Measurements from ENCODE around the gene KCNH8.

The KCNH8 gene

GRCh38 chr3:19396726-19397125, 248.4 kb downstream of the KCNH8 start:
- H3K9me3 Mint-ChIP-seq, result no peaks in the 10 kb centered on the region
- H3K4me3 Mint-ChIP-seq, result no peak overlapping the region
- H3K27me3 Mint-ChIP-seq, result no peaks in the 10 kb centered on the region
- intact Hi-C loops (cut with micrococcal nuclease), result no loop called here
- H3K36me3 Mint-ChIP-seq (ENCODE audit: low read depth), result no peaks in the 10 kb centered on the region
- no peaks in the 10 kb centered on the region for H3K4me1 Mint-ChIP-seq (ENCODE audit: low read depth)
- no peak overlapping the region for H3K27ac Mint-ChIP-seq

DNA sequence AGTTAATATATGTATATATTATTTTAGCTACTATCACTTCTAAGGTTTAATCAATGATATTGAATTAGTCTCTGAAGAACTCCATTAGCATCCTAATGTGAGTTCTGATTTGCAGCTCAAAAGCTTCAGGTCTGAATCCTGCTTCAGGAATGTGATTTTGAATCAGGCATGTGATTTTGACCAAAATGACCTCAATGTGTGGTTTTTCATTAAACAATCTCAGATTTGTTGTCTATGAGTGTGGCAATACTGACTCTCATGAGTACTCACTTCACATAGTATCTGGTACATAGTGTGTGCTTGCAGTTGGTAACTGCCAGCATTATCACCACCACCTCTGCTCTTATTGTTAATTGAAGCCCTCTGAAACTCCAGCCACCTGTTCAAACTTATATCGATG, 251.0 kb downstream of the KCNH8 start:
- H3K4me3 Mint-ChIP-seq, result no peak overlapping the region
- H3K36me3 Mint-ChIP-seq (ENCODE audit: low read depth), result no peaks in the 10 kb centered on the region
- no peaks in the 10 kb centered on the region for H3K4me1 Mint-ChIP-seq (ENCODE audit: low read depth)
- H3K27me3 Mint-ChIP-seq, result no peaks in the 10 kb centered on the region
- no peaks in the 10 kb centered on the region for H3K9me3 Mint-ChIP-seq
- H3K27ac Mint-ChIP-seq, result no peak overlapping the region
- intact Hi-C loops (cut with micrococcal nuclease), result no loop called here

GRCh38 chr3:19399836-19400235, 251.5 kb downstream of the KCNH8 start:
- Mint-ChIP-seq H3K27me3 (no peaks in the 10 kb centered on the region), H3K27ac (no peak overlapping the region), H3K4me1 (ENCODE audit: low read depth) (no peaks in the 10 kb centered on the region), H3K4me3 (no peak overlapping the region), H3K36me3 (ENCODE audit: low read depth) (no peaks in the 10 kb centered on the region), H3K9me3 (no peaks in the 10 kb centered on the region)
- intact Hi-C loops (cut with micrococcal nuclease), result no loop called here

GRCh38 chr3:19420159-19420558, 271.8 kb downstream of the KCNH8 start:
- no peak overlapping the region for H3K27ac Mint-ChIP-seq
- no peak overlapping the region for H3K4me3 Mint-ChIP-seq
- H3K9me3 Mint-ChIP-seq, result peaks cover 1% of the 10 kb centered on the region
- no peaks in the 10 kb centered on the region for H3K27me3 Mint-ChIP-seq
- intact Hi-C loops (cut with micrococcal nuclease), result no loop called here
- H3K36me3 Mint-ChIP-seq (ENCODE audit: low read depth), result no peaks in the 10 kb centered on the region
- H3K4me1 Mint-ChIP-seq (ENCODE audit: low read depth), result no peaks in the 10 kb centered on the region

- no peaks in the 10 kb centered on the region for H3K36me3 Mint-ChIP-seq (ENCODE audit: low read depth)
These were observed 277.5 kb downstream of the KCNH8 start for GRCh38 chr3:19425825-19426224.

GRCh38 chr3:19427422-19428149, 279.3 kb downstream of the KCNH8 start:
- H3K27ac Mint-ChIP-seq, result no peak overlapping the region
- no peaks in the 10 kb centered on the region for H3K4me1 Mint-ChIP-seq (ENCODE audit: low read depth)
- intact Hi-C loops (cut with micrococcal nuclease), result no loop called here
- no peak overlapping the region for H3K4me3 Mint-ChIP-seq
- H3K36me3 Mint-ChIP-seq (ENCODE audit: low read depth), result no peaks in the 10 kb centered on the region
- H3K27me3 Mint-ChIP-seq, result no peaks in the 10 kb centered on the region
- peaks cover 19% of the 10 kb centered on the region for H3K9me3 Mint-ChIP-seq

More at GRCh38 chr3:19425825-19426224, 277.5 kb downstream of the KCNH8 start:
- H3K4me3 Mint-ChIP-seq, result no peak overlapping the region
- intact Hi-C loops (cut with micrococcal nuclease), result no loop called here
- H3K4me1 Mint-ChIP-seq (ENCODE audit: low read depth), result no peaks in the 10 kb centered on the region
- no peaks in the 10 kb centered on the region for H3K27me3 Mint-ChIP-seq
- H3K9me3 Mint-ChIP-seq, result peaks cover 19% of the 10 kb centered on the region
- H3K27ac Mint-ChIP-seq, result no peak overlapping the region

DNA sequence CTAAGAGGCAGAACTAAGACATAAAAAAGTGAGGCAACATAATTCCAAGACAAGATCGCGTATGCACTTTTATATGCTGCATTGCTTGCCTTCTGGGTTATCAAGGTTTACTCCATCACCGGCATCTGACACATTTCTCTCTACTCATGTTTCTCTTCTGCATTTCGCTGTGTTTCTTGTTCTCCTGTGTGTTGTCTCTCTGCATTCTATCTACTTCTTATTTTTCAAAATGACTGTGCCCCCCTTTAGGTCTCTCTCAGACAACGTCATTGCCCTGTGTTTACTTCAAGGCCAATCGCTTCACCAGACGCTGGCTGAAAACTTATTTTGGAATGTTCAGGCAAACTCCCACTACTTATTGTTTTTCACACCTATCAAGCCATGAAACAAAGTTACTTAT, 280.4 kb downstream of the KCNH8 start:
- Mint-ChIP-seq H3K4me3 (no peak overlapping the region), H3K9me3 (peaks cover 19% of the 10 kb centered on the region), H3K27me3 (no peaks in the 10 kb centered on the region), H3K4me1 (ENCODE audit: low read depth) (no peaks in the 10 kb centered on the region), H3K36me3 (ENCODE audit: low read depth) (no peaks in the 10 kb centered on the region), H3K27ac (no peak overlapping the region)
- intact Hi-C loops (cut with micrococcal nuclease), result no loop called here

DNA sequence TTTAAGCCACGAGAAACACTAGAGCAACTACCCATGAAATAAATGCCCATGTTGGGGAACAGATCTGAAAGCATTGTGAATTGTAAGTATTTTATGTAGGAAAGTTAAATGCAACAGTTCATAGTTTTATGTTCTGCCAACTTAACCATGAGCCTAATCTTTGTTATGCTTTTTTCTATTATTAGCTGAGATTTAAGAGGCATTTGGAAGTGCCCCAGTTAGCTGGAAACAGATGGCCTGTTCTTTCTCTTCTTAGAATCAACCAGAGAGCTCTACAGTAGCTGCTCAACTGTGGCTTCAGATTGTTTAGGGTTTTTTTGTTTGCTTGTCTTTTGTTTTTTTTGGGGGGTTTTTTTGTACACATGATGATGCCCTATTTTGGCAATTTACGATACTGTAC, 284.4 kb downstream of the KCNH8 start:
- intact Hi-C loops (cut with micrococcal nuclease), result no loop called here
- no peaks in the 10 kb centered on the region for H3K4me1 Mint-ChIP-seq (ENCODE audit: low read depth)
- H3K27me3 Mint-ChIP-seq, result no peaks in the 10 kb centered on the region
- H3K36me3 Mint-ChIP-seq (ENCODE audit: low read depth), result no peaks in the 10 kb centered on the region
- peaks cover 8% of the 10 kb centered on the region for H3K9me3 Mint-ChIP-seq
- H3K4me3 Mint-ChIP-seq, result no peak overlapping the region
- H3K27ac Mint-ChIP-seq, result no peak overlapping the region

- Mint-ChIP-seq H3K4me3 (no peak overlapping the region), H3K27me3 (no peaks in the 10 kb centered on the region), H3K4me1 (ENCODE audit: low read depth) (no peaks in the 10 kb centered on the region), H3K27ac (no peak overlapping the region), H3K9me3 (no peaks in the 10 kb centered on the region), H3K36me3 (ENCODE audit: low read depth) (no peaks in the 10 kb centered on the region)
- intact Hi-C loops (cut with micrococcal nuclease), result no loop called here
These were observed 288.4 kb downstream of the KCNH8 start for GRCh38 chr3:19436746-19437145.

DNA sequence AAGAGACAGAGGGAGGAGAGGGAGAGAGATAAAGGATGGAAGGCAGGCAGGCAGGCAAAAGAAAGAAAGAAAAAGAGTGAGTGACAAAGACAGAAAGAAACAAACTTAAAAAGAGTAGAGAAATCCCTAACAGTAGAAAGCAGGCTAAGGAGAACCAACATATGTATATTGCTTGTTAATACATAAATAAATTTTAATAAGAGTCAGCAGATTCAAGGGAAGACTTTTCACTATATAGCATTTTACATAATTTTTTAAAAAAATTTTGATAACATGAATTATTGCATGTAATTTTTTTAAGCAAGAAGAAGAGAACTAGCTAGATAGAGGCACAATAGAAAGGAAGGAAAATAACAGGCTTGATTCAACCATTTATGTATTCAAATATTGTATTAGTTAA, 291.6 kb downstream of the KCNH8 start:
- H3K36me3 Mint-ChIP-seq (ENCODE audit: low read depth), result no peaks in the 10 kb centered on the region
- H3K4me1 Mint-ChIP-seq (ENCODE audit: low read depth), result no peaks in the 10 kb centered on the region
- H3K27me3 Mint-ChIP-seq, result no peaks in the 10 kb centered on the region
- H3K9me3 Mint-ChIP-seq, result no peaks in the 10 kb centered on the region
- no peak overlapping the region for H3K4me3 Mint-ChIP-seq
- intact Hi-C loops (cut with micrococcal nuclease), result no loop called here
- H3K27ac Mint-ChIP-seq, result no peak overlapping the region

DNA sequence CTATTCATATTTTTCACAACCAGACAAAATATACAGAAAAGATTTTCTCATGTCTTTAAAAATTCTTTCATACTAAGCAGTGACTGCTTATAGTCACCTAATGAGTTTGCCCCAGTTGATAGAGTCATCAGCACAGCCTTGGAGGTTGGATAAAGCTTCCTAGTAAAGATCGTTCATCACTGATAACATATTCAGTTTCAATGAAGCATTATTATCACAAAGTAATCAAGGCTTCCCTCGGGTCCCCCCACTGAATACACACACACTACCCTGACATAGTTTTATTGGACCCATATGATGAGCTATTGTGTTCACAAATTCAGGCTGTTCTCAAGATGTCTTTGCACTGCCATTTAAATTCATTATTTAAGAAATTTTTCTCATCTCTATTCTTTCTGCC, 297.8 kb downstream of the KCNH8 start:
- Mint-ChIP-seq H3K27me3 (no peaks in the 10 kb centered on the region), H3K36me3 (ENCODE audit: low read depth) (no peaks in the 10 kb centered on the region), H3K27ac (no peak overlapping the region), H3K4me1 (ENCODE audit: low read depth) (no peaks in the 10 kb centered on the region), H3K9me3 (no peaks in the 10 kb centered on the region), H3K4me3 (no peak overlapping the region)
- intact Hi-C loops (cut with micrococcal nuclease), result no loop called here

DNA sequence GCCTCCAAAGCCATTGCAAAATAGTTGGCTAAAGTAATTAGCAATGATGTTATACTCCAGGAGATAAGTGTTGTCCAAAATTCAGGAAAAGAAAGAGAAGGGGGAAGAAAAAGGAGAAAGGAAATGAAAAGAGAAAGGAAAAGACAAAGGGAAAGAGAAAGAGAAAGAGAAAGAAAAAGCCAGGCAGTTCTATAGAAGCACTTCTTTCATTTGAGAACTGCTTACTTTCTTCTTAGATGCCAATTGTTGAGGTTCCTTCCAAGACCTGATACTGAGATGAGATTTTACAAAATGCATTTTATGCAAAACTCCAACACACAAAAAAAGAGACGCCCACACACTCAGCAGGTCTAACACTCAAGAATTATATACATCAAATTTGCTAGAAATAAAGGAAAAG, 298.4 kb downstream of the KCNH8 start:
- Mint-ChIP-seq H3K27me3 (no peaks in the 10 kb centered on the region), H3K9me3 (no peaks in the 10 kb centered on the region), H3K4me1 (ENCODE audit: low read depth) (no peaks in the 10 kb centered on the region), H3K36me3 (ENCODE audit: low read depth) (no peaks in the 10 kb centered on the region), H3K27ac (no peak overlapping the region), H3K4me3 (no peak overlapping the region)
- intact Hi-C loops (cut with micrococcal nuclease), result no loop called here

DNA sequence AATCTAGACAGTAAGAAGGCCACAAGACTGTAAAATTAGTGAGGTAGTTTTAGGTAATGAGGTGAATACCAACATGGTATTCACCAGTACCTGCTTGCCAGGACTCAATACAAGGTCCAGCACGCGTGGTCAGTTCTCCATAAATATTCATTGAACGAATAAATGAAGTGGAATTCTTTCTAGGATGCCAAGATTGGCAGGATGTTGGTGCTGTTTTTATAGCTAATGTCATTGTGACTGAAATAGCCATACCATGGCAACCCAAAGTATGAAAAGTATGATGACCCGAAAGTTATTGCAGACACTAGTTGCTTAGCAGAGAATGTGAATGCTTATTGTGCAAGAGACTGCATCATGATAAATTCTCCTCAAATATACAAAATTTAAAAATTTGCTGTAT, 307.2 kb downstream of the KCNH8 start:
- intact Hi-C loops (cut with micrococcal nuclease), result no loop called here
- H3K4me3 Mint-ChIP-seq, result no peak overlapping the region
- peaks cover 12% of the 10 kb centered on the region for H3K9me3 Mint-ChIP-seq
- no peaks in the 10 kb centered on the region for H3K27me3 Mint-ChIP-seq
- no peaks in the 10 kb centered on the region for H3K36me3 Mint-ChIP-seq (ENCODE audit: low read depth)
- no peak overlapping the region for H3K27ac Mint-ChIP-seq
- no peaks in the 10 kb centered on the region for H3K4me1 Mint-ChIP-seq (ENCODE audit: low read depth)

GRCh38 chr3:19456738-19457137, 308.4 kb downstream of the KCNH8 start:
- intact Hi-C loops (cut with micrococcal nuclease), result no loop called here
- peaks cover 19% of the 10 kb centered on the region for H3K9me3 Mint-ChIP-seq
- H3K27ac Mint-ChIP-seq, result no peak overlapping the region
- no peaks in the 10 kb centered on the region for H3K36me3 Mint-ChIP-seq (ENCODE audit: low read depth)
- H3K4me1 Mint-ChIP-seq (ENCODE audit: low read depth), result no peaks in the 10 kb centered on the region
- no peak overlapping the region for H3K4me3 Mint-ChIP-seq
- no peaks in the 10 kb centered on the region for H3K27me3 Mint-ChIP-seq

DNA sequence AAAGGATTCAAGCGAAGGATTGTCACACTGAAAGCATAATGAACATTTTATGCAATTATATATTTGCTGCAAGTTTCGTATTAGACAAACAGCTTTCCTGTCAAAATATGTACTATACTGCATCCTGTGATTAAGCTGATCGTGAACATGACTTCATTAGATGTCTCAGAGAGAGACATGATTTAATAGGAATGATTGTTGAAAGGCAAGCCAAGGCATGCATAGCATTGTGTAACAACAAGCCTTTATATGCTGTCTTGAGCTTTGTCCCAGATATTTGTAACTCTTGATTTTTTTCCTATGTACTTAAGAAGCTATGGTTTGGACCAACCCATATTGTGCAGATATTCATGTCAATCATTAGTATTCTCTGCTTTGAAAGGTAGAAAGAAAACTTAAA, 309.1 kb downstream of the KCNH8 start:
- H3K27me3 Mint-ChIP-seq, result no peaks in the 10 kb centered on the region
- H3K4me3 Mint-ChIP-seq, result no peak overlapping the region
- no peaks in the 10 kb centered on the region for H3K4me1 Mint-ChIP-seq (ENCODE audit: low read depth)
- H3K27ac Mint-ChIP-seq, result no peak overlapping the region
- intact Hi-C loops (cut with micrococcal nuclease), result no loop called here
- H3K36me3 Mint-ChIP-seq (ENCODE audit: low read depth), result no peaks in the 10 kb centered on the region
- peaks cover 19% of the 10 kb centered on the region for H3K9me3 Mint-ChIP-seq

All from dendritic cell treated with granulocyte-macrophage colony-stimulating factor and Interleukin-4, amounts not matched to agents 40 ng/mL and 50 ng/mL, for 4 days (primary cell).